Neural progenitor cell (in vitro differentiated cells): ENCODE results near the gene PLSCR2. TPM values are rescaled to one million over a fixed set of nuclear protein-coding genes. Genes with fewer than 3 reads are reported as not detected.
"Not testable (repeated sequence)": the region's sequence is repeated elsewhere in the genome, so short reads cannot be mapped to it uniquely, and the experiment has no call there.

Experiments
- DNase-seq: peaks from one replicate; pipeline ENCODE4 v3.0.0-alpha.2; 2016; ENCODE audit warnings: low spot score
- H2AFZ ChIP-seq: fragments of 200-600 bp; sonication (generic); replicated peaks from 2 replicates; pipeline ENCODE4 v1.6.1; 2016; ENCODE audit warnings: antibody characterized with exemption
- H3F3A ChIP-seq: fragments of 200-600 bp; sonication (generic); 2 replicates; pipeline ENCODE4 v1.6.1; 2016; ENCODE audit warnings: antibody characterized with exemption, low read depth
- H3K27ac ChIP-seq: fragments of 200-600 bp; sonication (generic); 2 replicates; pipeline ENCODE4 v1.5.1; 2016; ENCODE audit warnings: mild to moderate bottlenecking
- H3K27me3 ChIP-seq: fragments of 200-600 bp; sonication (generic); 2 replicates; pipeline ENCODE4 v1.6.1; 2016; ENCODE audit warnings: mild to moderate bottlenecking, moderate library complexity
- H3K36me3 ChIP-seq: fragments of 200-600 bp; sonication (generic); 2 replicates; pipeline ENCODE4 v1.5.1; 2016
- H3K4me1 ChIP-seq: fragments of 200-600 bp; sonication (generic); 2 replicates; pipeline ENCODE4 v1.6.1; 2016; ENCODE audit warnings: mixed run types
- H3K4me2 ChIP-seq: fragments of 200-600 bp; sonication (generic); 2 replicates; pipeline ENCODE4 v1.6.1; 2016
- H3K4me3 ChIP-seq: fragments of 200-600 bp; sonication (generic); 2 replicates; pipeline ENCODE4 v1.5.1; 2016
- H3K79me2 ChIP-seq: fragments of 200-600 bp; sonication (generic); 2 replicates; pipeline ENCODE4 v1.6.1; 2016; ENCODE audit warnings: low read depth
- H3K9ac ChIP-seq: fragments of 200-600 bp; sonication (generic); 2 replicates; pipeline ENCODE4 v1.6.1; 2016
- H3K9me3 ChIP-seq: fragments of 200-600 bp; sonication (generic); 2 replicates; pipeline ENCODE4 v1.5.1; 2016; ENCODE audit warnings: low read depth
- H4K20me1 ChIP-seq: fragments of 200-600 bp; sonication (generic); 2 replicates; pipeline ENCODE4 v1.6.1; 2016; ENCODE audit warnings: low read depth
- H3K27ac Mint-ChIP-seq: 3 replicates; pipeline ENCODE4 v1.8.0; 2021; ENCODE audit warnings: mixed read lengths
- H3K27me3 Mint-ChIP-seq: 2 replicates; pipeline ENCODE4 v1.8.0; 2022; ENCODE audit warnings: low read depth, mild to moderate bottlenecking, inconsistent platforms, moderate library complexity, mixed read lengths; ENCODE audit not compliant: insufficient read depth
- H3K36me3 Mint-ChIP-seq: 3 replicates; pipeline ENCODE4 v1.8.0; 2021; ENCODE audit warnings: mixed read lengths
- H3K4me1 Mint-ChIP-seq: 3 replicates; pipeline ENCODE4 v1.8.0; 2021; ENCODE audit warnings: mixed read lengths
- H3K4me3 Mint-ChIP-seq: 3 replicates; pipeline ENCODE4 v1.8.0; 2021; ENCODE audit warnings: mild to moderate bottlenecking, moderate library complexity, mixed read lengths
- H3K9me3 Mint-ChIP-seq: 3 replicates; pipeline ENCODE4 v1.8.0; 2020; ENCODE audit warnings: mixed read lengths
- EZH2 ChIP-seq: fragments of 200-600 bp; sonication (generic); IDR thresholded peaks from 2 replicates; pipeline ENCODE4 v1.6.1; 2017; ENCODE audit warnings: antibody characterized with exemption, mild to moderate bottlenecking, moderate library complexity
- EZH2phosphoT487 ChIP-seq: fragments of 200-600 bp; sonication (generic); IDR thresholded peaks from 2 replicates; pipeline ENCODE4 v1.6.1; 2017; ENCODE audit warnings: antibody characterized with exemption
- total RNA-seq: library from RNA; depleted of rRNA; stranded (reverse); fragments of >200 nt; gene quantifications from 2 replicates; pipeline ENCODE4 v1.2.3, GENCODE V29; 2015; ENCODE audit warnings: low replicate concordance
- TF ChIP-seq, protein P1 (sequence below): fragments of 200-600 bp; sonication (generic); IDR thresholded peaks from 2 replicates; pipeline ENCODE4 v1.5.1; 2017; ENCODE audit warnings: antibody characterized with exemption, mild to moderate bottlenecking

The PLSCR2 gene
- total RNA-seq, 1 donor from 2014 or later = not detected

DNA sequence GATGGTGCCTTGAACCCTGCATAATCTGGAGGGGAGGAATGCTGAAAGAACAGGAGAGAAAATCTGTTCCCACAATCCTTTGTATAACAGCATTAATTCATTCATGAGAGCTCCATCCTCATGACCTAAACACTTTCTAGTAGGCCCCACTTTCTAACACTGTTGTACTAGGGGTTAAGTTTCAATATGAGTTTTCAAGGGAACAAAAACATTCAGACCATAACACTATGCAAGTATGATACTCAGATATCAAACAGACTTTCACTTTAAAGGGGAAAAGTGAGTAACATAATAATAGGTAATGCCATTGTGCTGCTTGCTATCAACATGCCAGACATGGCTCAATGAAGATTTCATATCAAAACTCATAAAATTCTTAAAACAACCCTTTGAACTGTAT lies 32.4 kb upstream of the PLSCR2 start:
- no peaks in the 10 kb centered on the region for H3K27me3 Mint-ChIP-seq
- H2AFZ ChIP-seq = no peak overlapping the region
- H3K36me3 Mint-ChIP-seq = no peaks in the 10 kb centered on the region
- no peaks in the 10 kb centered on the region for H3K36me3 ChIP-seq
- TF ChIP-seq EZH2phosphoT487 = no peak
- no peaks in the 10 kb centered on the region for H3K9me3 ChIP-seq
- no peak overlapping the region for H3K27ac ChIP-seq
- H3K27ac Mint-ChIP-seq = no peak overlapping the region
- H3K27me3 ChIP-seq = no peaks in the 10 kb centered on the region
- no peaks in the 10 kb centered on the region for H3K9me3 Mint-ChIP-seq
- no peaks in the 10 kb centered on the region for H3F3A ChIP-seq
- no peaks in the 10 kb centered on the region for H3K79me2 ChIP-seq
- no peak overlapping the region for H3K4me3 ChIP-seq
- H3K4me1 ChIP-seq = peaks cover 7% of the 10 kb centered on the region
- H3K4me1 Mint-ChIP-seq = peaks cover 9% of the 10 kb centered on the region
- H3K4me2 ChIP-seq = no peak overlapping the region
- H4K20me1 ChIP-seq = no peaks in the 10 kb centered on the region
- H3K9ac ChIP-seq = no peak overlapping the region
- H3K4me3 Mint-ChIP-seq = no peak overlapping the region
- DNase-seq = no peak

DNA sequence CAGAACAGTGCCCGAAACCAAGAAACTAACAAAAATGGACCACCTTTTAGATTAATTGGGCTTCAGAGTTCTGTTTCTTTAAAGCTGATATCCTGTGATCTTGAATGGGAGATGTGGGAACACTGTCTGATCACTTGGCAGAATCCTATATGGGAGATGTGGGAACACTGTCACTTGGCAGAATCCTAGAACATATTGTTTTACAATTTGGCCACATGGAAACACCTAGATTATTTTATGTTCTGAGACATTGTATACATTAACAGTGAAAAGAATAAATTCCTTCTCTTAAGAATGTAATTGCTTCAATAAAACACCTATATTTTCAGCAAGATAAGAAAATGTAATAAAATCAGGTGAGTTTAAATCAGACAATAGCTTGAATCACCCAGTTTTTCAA lies 30.3 kb upstream of the PLSCR2 start:
- Histone ChIP-seq H3K27ac (no peak overlapping the region), H3K9me3 (no peaks in the 10 kb centered on the region), H3K4me2 (no peak overlapping the region), H3K79me2 (no peaks in the 10 kb centered on the region), H3F3A (no peaks in the 10 kb centered on the region), H3K4me3 (no peak overlapping the region), H3K9ac (no peak overlapping the region), H3K4me1 (no peaks in the 10 kb centered on the region), H4K20me1 (no peaks in the 10 kb centered on the region), H2AFZ (no peak overlapping the region), H3K36me3 (no peaks in the 10 kb centered on the region), H3K27me3 (no peaks in the 10 kb centered on the region)
- no peak for DNase-seq
- Mint-ChIP-seq H3K27me3 (no peaks in the 10 kb centered on the region), H3K9me3 (no peaks in the 10 kb centered on the region), H3K4me3 (no peak overlapping the region), H3K36me3 (no peaks in the 10 kb centered on the region), H3K4me1 (no peaks in the 10 kb centered on the region), H3K27ac (no peak overlapping the region)
- no peak for TF ChIP-seq EZH2
- TF ChIP-seq, protein P1, sequence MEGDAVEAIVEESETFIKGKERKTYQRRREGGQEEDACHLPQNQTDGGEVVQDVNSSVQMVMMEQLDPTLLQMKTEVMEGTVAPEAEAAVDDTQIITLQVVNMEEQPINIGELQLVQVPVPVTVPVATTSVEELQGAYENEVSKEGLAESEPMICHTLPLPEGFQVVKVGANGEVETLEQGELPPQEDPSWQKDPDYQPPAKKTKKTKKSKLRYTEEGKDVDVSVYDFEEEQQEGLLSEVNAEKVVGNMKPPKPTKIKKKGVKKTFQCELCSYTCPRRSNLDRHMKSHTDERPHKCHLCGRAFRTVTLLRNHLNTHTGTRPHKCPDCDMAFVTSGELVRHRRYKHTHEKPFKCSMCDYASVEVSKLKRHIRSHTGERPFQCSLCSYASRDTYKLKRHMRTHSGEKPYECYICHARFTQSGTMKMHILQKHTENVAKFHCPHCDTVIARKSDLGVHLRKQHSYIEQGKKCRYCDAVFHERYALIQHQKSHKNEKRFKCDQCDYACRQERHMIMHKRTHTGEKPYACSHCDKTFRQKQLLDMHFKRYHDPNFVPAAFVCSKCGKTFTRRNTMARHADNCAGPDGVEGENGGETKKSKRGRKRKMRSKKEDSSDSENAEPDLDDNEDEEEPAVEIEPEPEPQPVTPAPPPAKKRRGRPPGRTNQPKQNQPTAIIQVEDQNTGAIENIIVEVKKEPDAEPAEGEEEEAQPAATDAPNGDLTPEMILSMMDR = no peak
- no peak for TF ChIP-seq EZH2phosphoT487

DNA sequence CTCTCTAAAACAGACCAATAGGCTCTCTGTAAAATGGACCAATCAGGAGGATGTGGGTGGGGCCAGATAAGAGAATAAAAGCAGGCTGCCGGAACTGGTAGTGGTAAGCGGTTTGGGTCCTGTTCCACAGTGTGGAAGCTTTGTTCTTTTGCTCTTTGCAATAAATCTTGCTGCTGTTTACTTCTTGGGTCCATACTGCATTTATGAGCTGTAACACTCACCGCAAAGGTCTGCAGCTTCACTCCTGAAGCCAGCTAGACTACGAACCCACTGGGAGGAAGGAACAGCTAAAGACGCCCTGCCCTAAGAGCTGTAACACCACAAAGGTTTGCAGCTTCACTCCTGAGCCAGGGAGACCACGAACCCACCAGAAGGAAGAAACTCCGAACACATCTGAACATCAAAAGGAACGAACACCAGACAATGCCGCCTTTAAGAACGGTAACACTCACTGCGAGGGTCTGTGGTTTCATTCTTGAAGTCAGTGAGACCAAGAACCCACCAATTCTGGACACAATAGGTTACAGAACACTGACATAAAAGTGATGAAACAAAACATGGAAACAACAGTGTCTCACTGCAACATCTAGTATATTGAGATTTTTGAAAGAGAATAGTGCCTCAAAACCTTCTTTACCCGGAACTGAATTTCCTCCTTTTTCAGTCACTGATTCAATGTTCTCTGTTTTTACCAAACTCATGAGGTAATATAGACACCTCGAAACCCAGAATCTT lies 28.8 kb upstream of the PLSCR2 start:
- Mint-ChIP-seq H3K36me3 (no peaks in the 10 kb centered on the region), H3K4me1 (no peaks in the 10 kb centered on the region), H3K4me3 (no peak overlapping the region), H3K9me3 (no peaks in the 10 kb centered on the region), H3K27ac (no peak overlapping the region), H3K27me3 (no peaks in the 10 kb centered on the region)
- Histone ChIP-seq H3F3A (no peaks in the 10 kb centered on the region), H3K9ac (no peak overlapping the region), H3K9me3 (no peaks in the 10 kb centered on the region), H3K4me1 (no peaks in the 10 kb centered on the region), H2AFZ (no peak overlapping the region), H3K4me2 (no peak overlapping the region), H3K36me3 (no peaks in the 10 kb centered on the region), H3K4me3 (no peak overlapping the region), H4K20me1 (no peaks in the 10 kb centered on the region), H3K79me2 (no peaks in the 10 kb centered on the region), H3K27ac (no peak overlapping the region), H3K27me3 (no peaks in the 10 kb centered on the region)
- TF ChIP-seq EZH2phosphoT487 = no peak
- TF ChIP-seq, protein P1 = no peak
- TF ChIP-seq EZH2 = no peak
- DNase-seq = no peak

DNA sequence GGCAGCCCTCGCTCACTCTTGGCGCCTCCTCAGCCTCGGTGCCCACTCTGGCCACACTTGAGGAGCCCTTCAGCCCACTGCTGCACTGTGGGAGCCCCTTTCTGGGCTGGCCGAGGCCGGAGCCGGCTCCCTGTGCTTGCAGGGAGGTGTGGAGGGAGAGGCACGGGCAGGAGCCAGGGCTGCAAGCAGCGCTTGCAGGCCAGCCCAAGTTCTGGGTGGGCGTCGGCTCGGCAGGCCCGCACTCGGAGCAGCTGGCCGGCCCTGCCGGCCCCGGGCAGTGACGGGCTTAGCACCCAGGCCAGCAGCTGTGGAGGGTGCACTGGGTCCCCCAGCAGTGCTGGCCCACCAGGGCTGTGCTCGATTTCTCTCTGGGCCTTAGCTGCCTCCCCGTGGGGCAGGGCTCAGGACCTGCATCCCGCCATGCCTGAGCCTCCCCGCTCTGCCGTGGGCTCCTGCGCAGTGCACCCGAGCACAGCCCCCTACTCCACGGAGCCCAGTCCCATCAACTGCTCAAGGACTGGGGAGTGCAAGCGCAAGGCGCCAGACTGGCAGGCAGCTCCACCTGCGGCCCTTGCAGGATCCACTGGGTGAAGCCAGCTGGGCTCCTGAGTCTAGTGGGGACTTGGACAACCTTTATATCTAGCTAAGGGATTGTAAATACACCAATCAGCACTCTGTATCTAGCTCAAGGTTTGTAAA lies 27.9 kb upstream of the PLSCR2 start:
- not testable (repeated sequence) for H3K36me3 ChIP-seq, H3K4me2 ChIP-seq, H3K27me3 Mint-ChIP-seq, DNase-seq, H3K4me3 ChIP-seq, H4K20me1 ChIP-seq, H3K36me3 Mint-ChIP-seq, H3K4me1 ChIP-seq, H3K27me3 ChIP-seq, H3K27ac ChIP-seq, H3K4me3 Mint-ChIP-seq, H3K27ac Mint-ChIP-seq, H3K9ac ChIP-seq, H2AFZ ChIP-seq, H3K9me3 ChIP-seq, H3F3A ChIP-seq, H3K9me3 Mint-ChIP-seq, H3K79me2 ChIP-seq, H3K4me1 Mint-ChIP-seq
